ENCODE measurements around the gene KIAA1210.

The KIAA1210 gene

GRCh38 chrX:119093991-119094735 lies 33.4 kb downstream of the KIAA1210 start:
- no peak for DNase-seq (ENCODE audit: low read depth, low spot score)

GRCh38 chrX:119090627-119091026 lies 37.0 kb downstream of the KIAA1210 start:
- DNase-seq (ENCODE audit: low read depth, low spot score) = no peak

GRCh38 chrX:119089619-119090018 lies 38.0 kb downstream of the KIAA1210 start:
- no peak for DNase-seq (ENCODE audit: low read depth, low spot score)

- DNase-seq (ENCODE audit: low read depth, low spot score) = no peak
Observed at GRCh38 chrX:119087121-119087520, 40.5 kb downstream of the KIAA1210 start.

- no peak for DNase-seq (ENCODE audit: low read depth, low spot score)
Observed at GRCh38 chrX:119084766-119085165, 42.8 kb downstream of the KIAA1210 start.

- DNase-seq (ENCODE audit: low read depth, low spot score) = no peak
Observed at GRCh38 chrX:119082278-119082677, 45.3 kb downstream of the KIAA1210 start.

GRCh38 chrX:119075270-119076025 lies 52.2 kb downstream of the KIAA1210 start:
- no peak for DNase-seq (ENCODE audit: low read depth, low spot score)

- no peak for DNase-seq (ENCODE audit: low read depth, low spot score)
Observed at GRCh38 chrX:119073911-119074310, 53.7 kb downstream of the KIAA1210 start.

- no peak for DNase-seq (ENCODE audit: low read depth, low spot score)
Observed at GRCh38 chrX:119073200-119073905, 54.3 kb downstream of the KIAA1210 start.

- no peak for DNase-seq (ENCODE audit: low read depth, low spot score)
Observed at GRCh38 chrX:119072744-119073143, 54.9 kb downstream of the KIAA1210 start, which contains the start of gene CT47C1. CT47C1 (plus strand) TSS chrX:119072993; CDS start chrX:119073226, 233 bp downstream.

GRCh38 chrX:119071381-119071780 lies 56.2 kb downstream of the KIAA1210 start:
- DNase-seq (ENCODE audit: low read depth, low spot score) = no peak

- DNase-seq (ENCODE audit: low read depth, low spot score) = no peak
Observed at GRCh38 chrX:119069762-119070161, 57.9 kb downstream of the KIAA1210 start.

GRCh38 chrX:119069128-119069527 lies 58.5 kb downstream of the KIAA1210 start:
- DNase-seq (ENCODE audit: low read depth, low spot score) = no peak

GRCh38 chrX:119067023-119067739 lies 60.4 kb downstream of the KIAA1210 start:
- DNase-seq (ENCODE audit: low read depth, low spot score) = no peak

GRCh38 chrX:119063428-119063827 lies 64.2 kb downstream of the KIAA1210 start:
- no peak for DNase-seq (ENCODE audit: low read depth, low spot score)

- no peak for DNase-seq (ENCODE audit: low read depth, low spot score)
Observed at GRCh38 chrX:119062750-119063374, 64.8 kb downstream of the KIAA1210 start.

- DNase-seq (ENCODE audit: low read depth, low spot score) = no peak
Observed at GRCh38 chrX:119055687-119056086, 71.9 kb downstream of the KIAA1210 start.

- DNase-seq (ENCODE audit: low read depth, low spot score) = no peak
Observed at GRCh38 chrX:119045884-119046283, 81.7 kb downstream of the KIAA1210 start.

- DNase-seq (ENCODE audit: low read depth, low spot score) = no peak
Observed at GRCh38 chrX:119042996-119043395, 84.6 kb downstream of the KIAA1210 start.

- DNase-seq (ENCODE audit: low read depth, low spot score) = no peak
Observed at GRCh38 chrX:119042040-119042439, 85.6 kb downstream of the KIAA1210 start.

- no peak for DNase-seq (ENCODE audit: low read depth, low spot score)
Observed at GRCh38 chrX:119041175-119041574, 86.4 kb downstream of the KIAA1210 start.

Measured in activated CD4-positive, CD25-positive, alpha-beta regulatory T cell treated with anti-CD3 and anti-CD28 coated beads, Interleukin-2, amount 50 U/mL, for 16 hours (primary cell).